Cardiac septum (tissue), 1 donor: ENCODE measurements around the gene PIM3. TPM values are rescaled to one million over a fixed set of nuclear protein-coding genes. Genes with fewer than 3 reads are reported as not detected.

Experiments
- DNase-seq: peaks from one replicate; pipeline ENCODE4 v3.0.0-alpha.2; 2020; ENCODE audit warnings: low spot score
- intact Hi-C: fragments of 100-400 bp; cut with DNase I; formaldehyde crosslinking; loops from one replicate; pipeline ENCODE4 v1.14.0; 2022
- total RNA-seq: library from RNA; stranded (reverse); fragmentation: NEBNext Ultra II Directional; extraction: Animal tissue kit (Norgen Biotek cat#: 25700); gene quantifications from one replicate; pipeline ENCODE4 v1.2.1, GENCODE V29; 2021
- donor health status: DM: no; HTN: no; CAD: no.

The PIM3 gene
- total RNA-seq, 1 donor from 2014 or later, result 31.3 TPM

DNA sequence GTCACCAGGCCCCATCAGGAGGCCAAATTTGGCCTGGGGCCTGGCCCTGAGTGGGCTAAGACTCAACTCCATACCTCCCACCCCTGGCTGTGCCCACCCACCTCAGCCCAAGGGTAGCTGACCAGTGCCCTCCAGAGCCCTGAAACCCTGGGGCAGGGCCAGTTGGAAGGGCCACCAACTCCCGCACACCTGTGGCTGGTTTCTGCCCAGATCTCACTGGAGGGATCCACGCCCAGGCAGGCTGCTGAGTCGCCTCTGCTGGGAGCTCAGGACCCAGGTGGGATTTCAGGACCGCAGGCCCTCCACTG is 8.9 kb upstream of the PIM3 start:
- intact Hi-C loops, result no loop called here

DNA sequence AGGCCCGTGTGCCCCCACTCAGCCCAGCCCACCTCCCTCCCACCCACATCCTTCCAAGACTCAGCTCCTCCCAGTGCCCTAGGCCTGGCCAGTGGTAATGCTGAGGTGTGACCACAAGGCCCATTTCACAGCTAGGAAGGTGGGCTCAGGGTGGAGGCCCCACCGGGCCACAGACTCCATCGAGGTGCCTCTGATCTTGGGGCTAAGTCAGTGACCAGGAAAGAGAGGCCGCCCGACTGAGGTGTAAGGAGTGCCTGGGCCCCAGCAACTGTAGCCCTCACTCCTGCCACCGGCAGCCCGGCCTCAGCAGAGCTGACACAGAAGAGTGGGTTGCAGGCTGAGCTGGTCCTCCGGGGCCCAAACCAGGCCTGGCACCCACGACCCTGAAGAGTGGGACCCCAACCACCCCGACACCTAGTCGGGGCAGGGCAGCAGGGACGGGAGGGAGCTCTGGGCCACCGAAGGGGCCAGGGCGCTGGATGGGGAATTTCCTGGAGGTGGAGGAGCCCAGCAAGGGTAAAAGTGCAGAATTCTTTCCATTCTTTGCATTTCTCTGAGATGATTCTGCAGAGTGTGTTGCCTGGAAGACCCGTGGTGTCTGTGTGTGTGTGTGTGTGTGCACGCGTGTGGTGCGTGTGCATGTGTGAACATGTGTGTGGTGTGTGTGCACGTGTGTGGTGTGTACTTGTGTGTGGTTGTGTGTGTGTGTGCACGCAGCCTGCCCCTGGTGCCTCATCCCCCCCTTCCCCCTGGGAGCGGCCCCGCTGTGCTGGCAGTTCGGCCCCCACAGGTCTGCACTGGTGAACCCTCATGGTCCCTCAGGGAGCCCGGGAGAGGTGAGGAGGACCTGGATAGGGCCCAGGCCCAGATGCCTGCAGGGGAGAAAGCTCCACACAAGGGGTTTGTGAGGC is 8.3 kb upstream of the PIM3 start:
- DNase-seq, result no peak
- intact Hi-C loops, result no loop called here

More for the DNA sequence above, 8.9 kb upstream of the PIM3 start:
- no peak for DNase-seq

DNA sequence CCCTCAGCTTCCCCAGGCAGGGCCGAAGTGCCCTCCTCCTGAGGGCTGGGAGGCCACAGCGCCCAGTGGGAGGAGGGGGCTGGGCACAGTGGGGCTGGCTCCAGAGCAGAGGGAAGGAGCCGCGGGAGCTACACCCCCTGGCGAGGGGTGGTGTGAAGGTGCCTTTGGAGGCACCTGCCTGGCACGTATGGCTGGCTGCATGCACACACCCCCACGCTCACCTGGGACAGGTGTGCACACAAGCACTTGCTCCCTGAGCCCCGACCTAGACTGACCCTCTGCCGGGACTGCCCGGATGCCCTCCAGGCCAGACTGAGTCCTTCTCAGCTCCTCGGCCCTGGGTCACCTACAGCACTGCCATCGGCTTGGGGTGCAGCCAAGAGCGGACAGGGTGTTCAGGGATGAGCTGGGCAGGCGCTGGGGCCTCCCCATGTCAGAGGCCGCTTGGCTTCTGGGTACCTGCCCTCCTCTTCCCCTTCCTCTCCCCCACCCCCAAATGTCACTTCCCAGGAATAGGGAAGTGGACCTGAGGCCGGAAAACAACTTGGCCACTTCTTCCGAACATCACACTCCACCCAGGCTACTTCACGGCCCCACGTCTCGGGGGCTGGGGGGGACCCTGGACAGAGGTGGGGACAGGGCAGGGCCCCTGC is 7.4 kb upstream of the PIM3 start:
- intact Hi-C loops, result no loop called here

DNA sequence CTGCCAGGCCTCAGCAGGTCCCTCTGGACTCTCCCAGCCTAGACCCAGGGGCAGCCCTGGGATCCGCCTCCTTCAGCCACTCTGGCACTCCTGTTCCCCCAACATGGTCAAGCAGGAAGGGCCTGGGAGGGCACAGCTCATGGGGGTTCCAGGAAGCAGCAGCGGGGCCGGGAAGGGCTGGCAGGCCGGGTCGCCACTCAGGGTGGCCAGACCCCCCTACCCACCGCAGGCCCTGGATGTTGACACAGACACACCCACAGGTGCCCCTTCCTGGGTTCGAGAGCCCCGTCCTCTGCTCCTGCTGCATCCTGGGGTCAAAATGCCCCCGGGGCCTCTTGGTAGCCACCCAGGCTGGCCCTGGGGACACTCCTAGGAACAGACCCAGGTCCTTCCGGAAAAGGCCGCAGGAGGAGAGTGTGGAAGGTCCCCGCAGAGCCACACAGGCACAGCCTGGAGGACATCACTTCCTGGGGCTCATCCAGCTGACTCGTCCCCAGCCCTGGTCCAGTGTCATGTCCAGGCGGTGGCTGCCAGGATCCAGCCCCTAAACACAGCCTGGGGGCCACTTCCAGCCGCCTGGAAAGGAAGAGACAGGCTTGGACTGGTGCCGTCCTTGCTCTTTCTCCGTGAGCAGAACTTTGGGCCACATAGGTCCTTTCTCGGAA is 6.8 kb upstream of the PIM3 start:
- DNase-seq, result no peak
- intact Hi-C loops, result no loop called here

More for the DNA sequence above, 7.4 kb upstream of the PIM3 start:
- no peak for DNase-seq

DNA sequence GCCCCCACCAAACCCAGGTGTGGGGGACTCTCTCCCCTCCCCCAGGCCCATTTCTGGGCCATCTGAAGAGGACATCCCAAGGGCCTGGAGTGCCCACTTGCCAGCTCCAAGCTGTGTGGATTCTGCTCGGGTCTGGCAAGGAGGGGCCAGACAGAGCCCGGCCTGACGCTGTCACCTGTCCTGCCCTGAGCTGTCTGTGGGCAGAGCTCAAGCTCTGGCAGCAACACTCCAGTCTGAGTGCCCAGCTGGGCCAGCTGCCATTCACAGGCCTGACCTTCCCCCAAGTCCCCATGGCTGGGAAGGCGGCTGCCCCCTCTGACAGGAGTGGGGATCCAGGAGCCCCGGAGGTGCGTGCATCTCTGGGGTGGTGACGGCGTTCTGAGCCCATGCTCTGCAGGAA is 6.2 kb upstream of the PIM3 start:
- no peak for DNase-seq
- intact Hi-C loops, result no loop called here

DNA sequence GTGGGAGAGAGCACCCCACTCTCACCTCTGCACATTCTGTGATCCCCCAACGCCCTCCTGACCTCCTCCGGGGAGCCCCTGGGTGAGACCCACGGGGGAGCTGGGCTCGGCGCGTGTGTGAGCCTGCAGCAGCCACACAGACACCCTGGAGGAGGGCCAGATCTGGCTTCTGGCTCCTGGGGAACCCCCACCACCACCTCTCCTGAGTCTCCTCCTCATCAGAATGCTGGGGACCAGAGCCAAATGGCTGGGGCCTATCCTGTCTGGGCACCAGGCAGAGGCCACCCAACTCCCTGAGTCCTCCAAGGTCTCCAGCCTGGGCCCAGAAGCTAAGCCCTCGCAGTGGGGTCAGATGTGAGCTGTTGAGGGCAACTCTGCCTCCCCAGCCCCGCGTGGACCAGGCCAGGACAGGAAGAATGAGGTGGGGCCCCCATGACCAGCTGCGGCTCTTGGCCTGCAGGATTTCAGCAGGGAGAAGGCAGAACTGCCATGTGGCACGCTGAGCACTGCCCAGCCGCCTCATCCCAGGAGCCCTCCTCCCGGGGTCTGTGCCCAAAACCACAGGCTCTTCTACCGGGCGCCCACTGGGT is 5.5 kb upstream of the PIM3 start:
- no peak for DNase-seq
- intact Hi-C loops, result no loop called here

DNA sequence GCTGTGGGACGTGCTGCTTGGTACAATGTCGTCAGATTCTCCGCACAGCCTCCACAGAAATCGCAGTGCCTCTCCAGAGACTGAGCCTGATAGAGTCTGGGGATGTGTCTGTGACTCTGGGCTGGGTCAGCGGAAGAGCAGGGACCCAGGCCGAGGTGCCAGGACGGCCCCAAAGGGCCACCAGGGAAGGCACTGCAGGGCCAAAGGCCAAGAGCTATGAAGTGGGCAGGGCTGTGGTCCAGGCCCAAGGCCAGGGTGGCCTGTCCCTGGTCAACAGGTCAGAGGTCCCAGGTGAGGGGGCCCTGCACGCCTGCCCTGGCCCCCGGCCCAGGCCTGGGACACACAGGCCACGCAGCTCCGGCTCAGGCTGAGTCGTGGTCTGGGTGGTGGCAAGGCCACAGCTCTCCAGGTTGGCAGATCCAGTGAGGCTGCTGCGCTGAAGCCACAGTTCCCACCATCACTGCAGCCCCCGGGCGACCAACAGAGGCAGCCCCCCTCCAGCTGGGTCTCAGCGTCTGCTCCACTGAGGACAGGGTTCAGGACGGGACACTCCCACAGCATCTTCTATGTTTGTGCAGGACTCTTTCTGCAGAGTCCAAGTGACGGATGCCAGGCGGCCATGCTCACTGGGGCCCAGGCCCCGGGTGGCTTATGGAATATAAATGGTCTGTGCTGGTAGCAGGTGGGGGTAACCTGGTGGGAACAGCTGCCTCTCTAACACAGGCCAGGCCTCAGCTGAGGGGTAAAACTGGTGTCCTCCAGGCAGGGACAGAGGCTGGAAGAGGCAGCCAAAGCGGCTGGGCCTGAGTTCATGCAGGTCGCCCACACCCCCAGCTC is 4.8 kb upstream of the PIM3 start:
- DNase-seq, result no peak
- intact Hi-C loops, result no loop called here

DNA sequence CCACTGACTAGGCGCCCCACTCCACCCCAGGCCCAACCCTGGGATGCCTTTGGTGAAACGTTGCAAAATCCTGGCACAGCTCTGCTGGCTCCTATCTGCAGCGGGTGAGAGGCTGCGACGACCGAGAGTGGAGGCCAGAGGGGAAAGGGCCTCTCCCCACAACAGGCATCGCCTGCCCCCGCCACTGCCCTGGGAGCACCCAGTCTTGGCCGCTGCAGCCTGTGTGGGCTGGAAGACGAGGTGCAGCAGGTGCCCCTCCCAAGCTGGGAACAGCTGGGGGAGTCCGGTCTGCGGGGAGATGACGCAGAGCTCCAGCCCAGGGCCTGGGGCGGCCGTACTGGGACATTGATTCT is 4.2 kb upstream of the PIM3 start:
- intact Hi-C loops, result no loop called here
- no peak for DNase-seq

DNA sequence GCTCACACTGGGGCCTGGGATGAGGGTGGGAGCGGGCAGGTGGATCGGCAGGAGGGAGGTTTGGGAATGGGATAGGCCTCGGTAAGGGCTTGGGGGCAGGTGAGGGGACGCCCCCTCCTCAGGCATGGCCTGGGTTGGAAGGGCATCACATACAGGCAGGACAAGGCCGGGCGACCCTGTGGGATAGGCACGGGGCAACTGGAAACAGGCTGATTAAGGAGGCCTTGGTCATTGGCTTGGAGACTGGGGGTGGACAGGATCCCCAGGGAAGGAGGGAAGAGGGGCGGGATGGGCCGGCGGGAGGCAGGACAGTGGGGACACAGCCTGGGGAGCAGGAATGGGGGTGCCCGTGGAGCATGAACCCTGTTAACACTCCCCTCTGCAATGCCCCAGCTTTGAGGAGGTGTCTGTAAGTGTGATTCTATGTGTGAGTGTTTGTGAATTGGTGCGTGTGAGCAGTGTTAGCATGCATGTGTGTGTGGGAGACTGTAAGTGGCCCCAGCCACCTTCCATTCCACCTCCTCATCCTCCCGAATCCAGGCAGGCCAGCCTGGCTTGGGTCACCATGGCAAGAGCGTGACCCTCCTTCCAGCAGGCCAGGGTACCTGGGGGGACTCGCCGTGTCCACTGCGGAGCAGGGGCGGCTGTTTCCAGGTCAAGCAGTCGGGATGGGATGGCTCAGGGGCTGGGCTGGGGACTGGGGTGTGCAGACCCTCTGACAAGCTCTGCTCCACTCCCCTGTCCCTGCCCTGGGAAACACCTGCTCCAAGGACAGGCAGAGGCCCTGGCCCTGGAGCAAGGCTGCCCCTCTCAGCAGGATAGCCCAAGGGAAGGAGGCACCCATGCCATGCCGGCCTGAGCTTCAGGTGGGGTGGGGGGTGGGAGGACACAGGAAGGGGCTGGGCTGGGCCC is 3.4 kb upstream of the PIM3 start:
- intact Hi-C loops, result no loop called here
- DNase-seq, result no peak

DNA sequence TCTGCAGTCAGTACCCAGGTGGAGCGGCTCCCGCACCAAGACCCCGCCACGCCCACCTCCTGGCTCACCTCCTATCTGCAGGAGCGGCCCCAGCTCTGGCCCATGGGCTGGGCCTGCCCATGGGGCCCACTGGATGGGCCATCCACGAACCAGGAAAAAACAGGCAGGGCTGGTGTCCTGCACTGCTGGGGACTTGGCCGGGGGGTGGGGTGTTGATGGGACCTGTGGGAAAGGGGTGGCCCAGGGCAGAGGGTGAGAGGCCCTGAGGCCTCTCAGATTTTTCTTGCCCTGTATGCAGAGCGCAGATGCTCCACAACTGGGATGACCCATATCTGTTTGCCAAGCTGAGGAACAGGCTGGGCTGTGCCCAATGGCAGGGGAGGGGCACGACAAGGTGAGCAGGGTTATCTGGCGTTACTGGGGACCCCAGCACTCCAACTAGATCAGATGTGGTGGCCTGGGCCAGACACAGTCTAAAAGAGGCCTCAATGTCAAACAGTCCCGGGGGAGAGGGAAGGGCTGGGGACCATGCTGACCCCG is 2.7 kb upstream of the PIM3 start:
- intact Hi-C loops, result no loop called here
- no peak for DNase-seq

DNA sequence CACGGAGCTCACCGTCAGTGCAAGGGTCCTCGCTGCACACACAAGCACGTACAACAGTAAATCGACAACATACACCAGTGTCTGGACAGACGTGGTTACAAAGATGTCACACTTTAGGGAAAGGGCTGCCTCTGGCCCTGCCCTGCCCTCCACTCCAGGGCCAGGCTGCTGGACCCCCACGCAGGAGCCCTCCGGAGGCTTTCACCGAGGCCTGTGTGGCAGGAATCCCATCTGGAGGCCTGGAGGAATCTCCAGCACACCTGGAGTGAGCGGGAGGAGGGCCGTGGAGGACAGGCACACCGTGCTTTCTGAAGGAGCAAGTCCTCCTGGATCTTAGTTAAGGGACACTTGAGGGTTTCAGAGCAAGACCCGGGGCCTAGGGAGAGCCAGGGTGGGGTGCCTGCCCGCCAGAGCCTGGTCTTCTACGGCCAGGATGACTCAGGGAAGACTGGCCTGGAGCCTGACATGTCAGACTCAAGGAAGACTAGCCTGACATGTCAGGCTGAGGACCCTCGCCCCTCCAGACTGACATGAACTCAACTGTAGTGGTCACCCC is 2.1 kb upstream of the PIM3 start:
- intact Hi-C loops, result no loop called here
- no peak for DNase-seq

DNA sequence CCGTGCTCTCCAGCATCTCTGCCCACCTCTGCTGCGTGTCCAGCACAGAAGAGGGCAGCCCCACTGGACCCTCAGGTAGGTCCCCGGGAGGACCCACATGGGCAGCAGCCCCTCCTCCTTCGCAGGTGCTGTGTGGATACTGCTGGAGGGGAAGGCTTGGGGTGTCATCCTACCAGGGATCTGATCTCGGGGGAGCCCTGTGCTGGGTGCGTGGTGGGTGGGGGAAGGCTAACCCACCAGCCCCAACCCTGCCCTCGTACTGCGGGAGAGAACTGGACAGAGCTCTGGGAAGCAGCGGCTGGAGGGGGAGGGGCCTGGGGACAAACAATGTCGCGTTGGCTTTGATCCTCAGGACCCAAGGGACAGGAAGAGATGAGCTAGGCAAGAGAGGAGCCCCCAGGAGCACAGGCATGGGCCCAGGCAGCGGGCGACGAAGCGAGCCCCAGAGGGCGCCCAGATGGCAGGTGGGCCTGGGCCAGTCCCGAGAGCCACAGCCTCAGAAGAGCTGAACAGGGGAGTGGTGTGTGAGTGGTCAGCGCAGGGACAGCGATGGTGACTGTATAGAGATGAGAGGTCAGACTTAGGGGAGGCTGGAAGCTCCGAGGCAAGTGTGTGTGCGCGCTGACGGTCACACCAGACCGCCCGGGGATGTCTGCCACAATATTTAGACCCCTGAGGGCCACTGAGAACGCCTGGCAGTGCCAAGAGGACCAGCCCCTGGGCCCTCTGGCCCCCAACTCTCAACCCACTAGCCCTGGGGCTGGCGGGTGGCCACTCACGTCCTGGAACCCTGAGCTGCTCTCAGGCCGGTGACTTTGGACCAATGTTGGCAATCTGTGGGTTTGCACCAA is 1.4 kb upstream of the PIM3 start:
- intact Hi-C loops, result no loop called here
- DNase-seq, result no peak

DNA sequence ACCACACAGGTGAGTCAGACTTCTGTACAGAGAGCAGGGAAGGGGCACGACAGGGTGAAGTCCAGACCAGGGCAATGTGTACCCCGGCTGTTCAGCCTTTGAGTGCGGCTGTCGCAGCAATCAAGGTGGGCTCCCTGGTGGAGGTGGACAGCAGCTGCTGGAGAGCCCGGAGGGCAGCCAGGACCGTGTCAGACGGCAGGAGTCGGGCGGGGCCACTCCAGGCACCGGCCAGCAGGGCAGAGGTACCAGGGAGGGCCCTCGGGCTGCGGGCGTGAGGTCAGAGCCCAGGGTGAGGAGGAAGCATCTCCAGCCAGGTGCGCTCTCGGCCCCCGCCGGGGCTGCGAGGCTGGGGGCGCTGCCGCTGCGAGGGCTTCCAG is 802 bp upstream of the PIM3 start:
- intact Hi-C loops, result loop anchor here (2.0 to 10.0 kb wide), 2 partner anchors 23 to 245 kb away; partner anchors contain the start of gene SELENOO
- peak; percentile 79 for DNase-seq

DNA sequence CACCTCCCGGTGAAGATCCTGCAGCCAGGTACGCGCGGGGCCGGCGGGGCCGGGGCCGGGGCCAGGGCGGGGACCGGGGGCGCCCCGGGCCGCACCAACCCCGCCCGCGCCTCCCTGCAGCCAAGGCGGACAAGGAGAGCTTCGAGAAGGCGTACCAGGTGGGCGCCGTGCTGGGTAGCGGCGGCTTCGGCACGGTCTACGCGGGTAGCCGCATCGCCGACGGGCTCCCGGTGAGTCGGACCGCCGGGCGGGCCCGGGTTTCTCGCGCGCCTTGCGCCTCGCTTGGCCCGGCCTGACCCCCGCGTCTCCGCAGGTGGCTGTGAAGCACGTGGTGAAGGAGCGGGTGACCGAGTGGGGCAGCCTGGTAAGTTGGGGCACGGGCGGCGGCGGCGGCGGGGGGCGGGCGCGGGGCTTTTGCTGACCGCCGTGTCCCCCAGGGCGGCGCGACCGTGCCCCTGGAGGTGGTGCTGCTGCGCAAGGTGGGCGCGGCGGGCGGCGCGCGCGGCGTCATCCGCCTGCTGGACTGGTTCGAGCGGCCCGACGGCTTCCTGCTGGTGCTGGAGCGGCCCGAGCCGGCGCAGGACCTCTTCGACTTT is 531 bp downstream of the PIM3 start:
- peak; percentile 77 for DNase-seq
- intact Hi-C loops, result loop anchor here (2.0 to 10.0 kb wide), 2 partner anchors 24 to 244 kb away; partner anchors contain the start of gene SELENOO

DNA sequence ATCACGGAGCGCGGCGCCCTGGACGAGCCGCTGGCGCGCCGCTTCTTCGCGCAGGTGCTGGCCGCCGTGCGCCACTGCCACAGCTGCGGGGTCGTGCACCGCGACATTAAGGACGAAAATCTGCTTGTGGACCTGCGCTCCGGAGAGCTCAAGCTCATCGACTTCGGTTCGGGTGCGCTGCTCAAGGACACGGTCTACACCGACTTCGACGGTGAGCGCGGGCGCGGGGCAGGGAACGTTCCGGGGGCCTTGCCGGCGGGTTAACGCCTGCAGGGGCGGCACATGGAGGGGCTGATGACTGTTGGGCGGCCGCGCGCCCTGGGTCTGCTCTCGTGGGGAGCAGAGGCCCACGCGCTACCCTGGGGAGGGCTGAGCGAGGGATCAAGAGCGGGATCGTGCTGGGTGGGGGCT is 1.0 kb downstream of the PIM3 start:
- DNase-seq, result peak; percentile 80

DNA sequence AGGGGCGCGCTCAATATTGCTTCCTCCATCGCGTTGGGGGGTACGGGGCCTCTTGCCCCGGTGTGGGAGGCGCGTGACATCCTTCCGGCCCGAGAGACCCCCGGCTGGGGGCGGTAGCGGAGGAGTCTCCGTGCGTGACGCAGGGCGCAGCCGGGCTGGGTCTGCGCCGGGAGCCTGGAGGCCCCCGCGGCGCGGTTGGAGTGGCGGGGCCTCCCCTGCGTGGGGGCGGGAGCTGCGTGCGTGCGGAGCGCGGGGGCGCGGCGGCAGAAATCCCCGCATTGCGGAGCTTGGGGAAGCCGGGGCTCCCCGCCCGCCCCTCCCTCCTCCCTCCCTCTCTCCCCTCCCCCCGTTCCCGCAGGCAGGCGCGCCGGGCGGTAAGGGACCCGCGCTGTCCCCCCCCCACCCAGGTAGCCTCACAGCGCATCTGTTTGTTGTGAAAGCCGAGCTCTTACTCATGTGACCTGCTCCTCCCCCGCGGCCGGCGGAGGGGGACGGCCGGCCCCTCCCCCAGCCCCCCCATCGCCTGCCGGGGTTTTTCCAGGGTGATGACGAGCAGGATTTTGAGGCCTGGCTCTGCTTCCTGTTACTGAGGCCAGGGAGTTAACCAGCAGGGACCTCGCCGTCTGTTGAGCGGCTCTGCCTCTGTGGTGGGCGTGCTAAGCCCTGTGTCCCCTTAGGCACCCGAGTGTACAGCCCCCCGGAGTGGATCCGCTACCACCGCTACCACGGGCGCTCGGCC is 1.6 kb downstream of the PIM3 start:
- DNase-seq, result peak; percentile 95
- intact Hi-C loops, result loop anchor here (10.0 kb wide), 1 partner anchor 243 kb away; the partner anchor contains the start of gene SELENOO

More for the DNA sequence above, 1.0 kb downstream of the PIM3 start:
- intact Hi-C loops, result loop anchor here (2.0 to 10.0 kb wide), 2 partner anchors 25 to 243 kb away; partner anchors contain the start of gene SELENOO
